HepG2 (cell line): Measurements from ENCODE around the gene ZBTB46. TPM values are rescaled to one million over a fixed set of nuclear protein-coding genes. Genes with fewer than 3 reads are reported as not detected.

ENCODE experiments used
- CREM ChIP-seq, 2 experiments: sonication (generic) in 1 of 2; formaldehyde crosslinking in 1 of 2; IDR thresholded peaks; 2 replicates each; pipeline versions ENCODE4 v1.4.0 to v1.6.1; 2016 to 2020; ENCODE audit warnings: antibody characterized with exemption in 1 of 2, mild to moderate bottlenecking in 1 of 2, missing genetic modification reagents in 1 of 2
- GABPA ChIP-seq, 2 experiments: IDR thresholded peaks; 2 replicates each; pipeline ENCODE4 v1.6.1; 2011 to 2016; ENCODE audit warnings: low read depth in 2 of 2, low read length in 1 of 2, missing biosample characterization in 1 of 2, missing genetic modification characterization in 1 of 2
- RBM22 ChIP-seq: fragments of 200-400 bp; formaldehyde crosslinking; optimal IDR thresholded peaks from 2 replicates; pipeline ENCODE3; 2017; ENCODE audit warnings: mild to moderate bottlenecking, low read length, moderate library complexity
- polyA plus RNA-seq, 8 experiments: library from polyadenylated mRNA; depleted of rRNA in 3 of 8; stranded (reverse) in 7 of 8; unstranded in 1 of 8; fragments of >200 nt; fragmentation: Illumina TruSeq in 4 of 8; extraction: Trizol in 4 of 8; gene quantifications; 2 replicates each; pipeline versions ENCODE4 v1.2.1 to v1.2.3, GENCODE V29; 2011 to 2016; ENCODE audit warnings: low read depth in 4 of 8, missing spikeins in 1 of 8, mixed read lengths in 1 of 8; ENCODE audit not compliant: insufficient read depth in 1 of 8
- total RNA-seq, 5 experiments: library from RNA; depleted of rRNA; stranded (reverse); fragments of >200 nt; fragmentation: Illumina TruSeq; extraction: Trizol; gene quantifications; 2 replicates each; pipeline ENCODE4 v1.2.3, GENCODE V29; 2016; ENCODE audit warnings: low read depth in 1 of 5
- TF ChIP-seq, protein P1 (sequence below), 2 experiments: fragments of 450-650 bp in 1 of 2; sonication (generic) in 1 of 2; formaldehyde crosslinking in 1 of 2; IDR thresholded peaks; 2 replicates each; pipeline versions ENCODE4 v1.6.1 to v1.8.0; 2016 to 2022; ENCODE audit warnings: antibody characterized with exemption in 1 of 2, mild to moderate bottlenecking in 1 of 2, missing genetic modification reagents in 1 of 2

The ZBTB46 gene
- total and polyA plus RNA-seq, 2 of the 13 experiments (the other 11 are each of a cell fraction or from before 2014, with no cell fraction given), result 1.6 to 13.5 TPM

DNA sequence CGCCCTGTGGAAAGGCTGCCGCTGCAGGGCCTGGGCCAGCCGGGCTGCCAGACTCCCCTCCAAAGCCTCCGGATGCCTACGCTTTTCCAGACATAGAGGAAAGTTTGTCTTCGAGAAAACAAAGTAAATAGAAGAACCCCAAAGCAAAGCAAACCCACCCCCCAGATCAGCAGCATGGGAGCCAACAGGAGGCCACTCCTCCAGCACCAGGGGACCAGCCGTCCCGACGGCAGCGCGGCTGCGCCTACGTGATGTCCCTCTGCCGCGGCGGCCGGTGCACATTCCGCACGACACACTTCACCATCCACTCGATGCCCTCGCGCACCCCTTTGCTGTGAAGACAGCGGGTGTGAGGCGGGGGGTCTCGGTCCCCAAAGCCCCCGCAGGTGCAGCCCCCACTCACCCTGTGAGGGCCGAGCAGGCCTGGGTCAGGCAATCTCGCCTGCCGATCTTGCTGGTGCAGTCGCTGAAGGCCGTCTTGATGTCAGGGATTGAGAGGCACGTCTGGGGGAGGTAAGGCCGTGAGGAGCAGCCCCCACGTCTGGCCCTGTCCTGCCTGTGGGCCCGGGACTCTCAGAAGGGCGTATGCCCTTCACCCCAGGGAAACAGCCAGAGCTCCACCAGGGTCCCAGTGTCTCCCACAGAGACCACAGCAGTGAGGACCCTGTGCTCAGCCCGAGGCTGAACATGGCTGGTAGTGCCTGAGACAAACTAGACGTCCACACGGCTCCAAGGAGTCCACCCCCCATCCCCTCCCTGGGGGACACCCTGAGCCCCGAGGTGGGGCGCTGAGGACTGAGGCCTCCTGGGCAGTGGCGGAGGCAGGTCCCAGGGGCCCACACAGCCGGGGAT, 130.6 kb downstream of the ZBTB46 start (continued):
- TF ChIP-seq, protein P1, sequence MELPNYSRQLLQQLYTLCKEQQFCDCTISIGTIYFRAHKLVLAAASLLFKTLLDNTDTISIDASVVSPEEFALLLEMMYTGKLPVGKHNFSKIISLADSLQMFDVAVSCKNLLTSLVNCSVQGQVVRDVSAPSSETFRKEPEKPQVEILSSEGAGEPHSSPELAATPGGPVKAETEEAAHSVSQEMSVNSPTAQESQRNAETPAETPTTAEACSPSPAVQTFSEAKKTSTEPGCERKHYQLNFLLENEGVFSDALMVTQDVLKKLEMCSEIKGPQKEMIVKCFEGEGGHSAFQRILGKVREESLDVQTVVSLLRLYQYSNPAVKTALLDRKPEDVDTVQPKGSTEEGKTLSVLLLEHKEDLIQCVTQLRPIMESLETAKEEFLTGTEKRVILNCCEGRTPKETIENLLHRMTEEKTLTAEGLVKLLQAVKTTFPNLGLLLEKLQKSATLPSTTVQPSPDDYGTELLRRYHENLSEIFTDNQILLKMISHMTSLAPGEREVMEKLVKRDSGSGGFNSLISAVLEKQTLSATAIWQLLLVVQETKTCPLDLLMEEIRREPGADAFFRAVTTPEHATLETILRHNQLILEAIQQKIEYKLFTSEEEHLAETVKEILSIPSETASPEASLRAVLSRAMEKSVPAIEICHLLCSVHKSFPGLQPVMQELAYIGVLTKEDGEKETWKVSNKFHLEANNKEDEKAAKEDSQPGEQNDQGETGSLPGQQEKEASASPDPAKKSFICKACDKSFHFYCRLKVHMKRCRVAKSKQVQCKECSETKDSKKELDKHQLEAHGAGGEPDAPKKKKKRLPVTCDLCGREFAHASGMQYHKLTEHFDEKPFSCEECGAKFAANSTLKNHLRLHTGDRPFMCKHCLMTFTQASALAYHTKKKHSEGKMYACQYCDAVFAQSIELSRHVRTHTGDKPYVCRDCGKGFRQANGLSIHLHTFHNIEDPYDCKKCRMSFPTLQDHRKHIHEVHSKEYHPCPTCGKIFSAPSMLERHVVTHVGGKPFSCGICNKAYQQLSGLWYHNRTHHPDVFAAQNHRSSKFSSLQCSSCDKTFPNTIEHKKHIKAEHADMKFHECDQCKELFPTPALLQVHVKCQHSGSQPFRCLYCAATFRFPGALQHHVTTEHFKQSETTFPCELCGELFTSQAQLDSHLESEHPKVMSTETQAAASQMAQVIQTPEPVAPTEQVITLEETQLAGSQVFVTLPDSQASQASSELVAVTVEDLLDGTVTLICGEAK (IDR thresholded peaks at IDR 0.05), result no peak
- TF ChIP-seq, protein P1 (CRISPR knock-in tag; IDR thresholded peaks at IDR 0.05), result peak; percentile 46; the same call in 1 of the 2 replicates
- TF ChIP-seq RBM22 (peak; percentile 46), GABPA (IDR thresholded peaks at IDR 0.05; ENCODE audit: low read depth, low read length) (no peak), GABPA (CRISPR knock-in tag; IDR thresholded peaks at IDR 0.05; ENCODE audit: low read depth) (no peak), CREM (IDR thresholded peaks at IDR 0.05) (no peak), CREM (CRISPR knock-in tag; IDR thresholded peaks at IDR 0.05) (no peak)
